Panc1 (cell line): Measurements from ENCODE around the gene TCF3. TPM values are rescaled to one million over a fixed set of nuclear protein-coding genes. Genes with fewer than 3 reads are reported as not detected.

Experiments used
- ATAC-seq: fragments of 200-7000 bp; cut with Tn5 transposase; 2 replicates; pipeline ENCODE4 v1.9.1; 2020; ENCODE audit warnings: mild to moderate bottlenecking, moderate library complexity
- BruUV-seq: library from RNA; stranded (reverse); fragments of 400-500 nt; replicated peaks from 2 replicates; lab custom pipeline; 2021; lab: Mats Ljungman, UMichigan
- CTCF ChIA-PET: fragments of 300-600 bp; sonication (Branson Sonifier 250); formaldehyde crosslinking; loops from one replicate; lab custom pipeline; 2022; ENCODE audit warnings: antibody characterized with exemption; lab: Charles Lee
- POLR2A ChIA-PET: fragments of 300-600 bp; sonication (Branson Sonifier 250); formaldehyde crosslinking; loops from one replicate; lab custom pipeline; 2022; ENCODE audit warnings: antibody characterized with exemption; lab: Charles Lee
- DNase-seq: peaks from one replicate; pipeline ENCODE4 v3.0.0-alpha.2; 2010; ENCODE audit warnings: low read depth, low spot score
- H3K27ac ChIP-seq: 2 replicates; pipeline ENCODE4 v1.5.1; 2011; ENCODE audit warnings: mild to moderate bottlenecking, low read length, inconsistent platforms
- H3K27me3 ChIP-seq: fragments of 200-500 bp; sonication (Bioruptor generic); 2 replicates; pipeline ENCODE4 v1.6.0; 2014; ENCODE audit warnings: low read length, inconsistent platforms; ENCODE audit not compliant: control insufficient read depth, insufficient read depth
- H3K36me3 ChIP-seq: fragments of 200-500 bp; sonication (Bioruptor generic); 2 replicates; pipeline ENCODE4 v1.5.1; 2014; ENCODE audit warnings: inconsistent platforms, mild to moderate bottlenecking, low read length, moderate library complexity; ENCODE audit not compliant: control insufficient read depth, insufficient read depth
- H3K4me1 ChIP-seq: 2 replicates; pipeline ENCODE4 v1.5.1; 2011; ENCODE audit warnings: inconsistent platforms, mild to moderate bottlenecking, low read length, moderate library complexity; ENCODE audit not compliant: control insufficient read depth, insufficient read depth
- H3K4me3 ChIP-seq, 2 experiments: 2 replicates each; pipeline ENCODE4 v1.5.1; 2011 to 2012; ENCODE audit warnings: low read depth in 2 of 2, low read length in 2 of 2, mild to moderate bottlenecking in 2 of 2, inconsistent platforms in 1 of 2, moderate library complexity in 1 of 2
- H3K9me3 ChIP-seq: fragments of 200-500 bp; sonication (Bioruptor generic); 2 replicates; pipeline ENCODE4 v1.5.1; 2014; ENCODE audit warnings: low read depth, mild to moderate bottlenecking, inconsistent platforms, low read length, moderate library complexity; ENCODE audit not compliant: control insufficient read depth, insufficient read depth
- CTCF ChIP-seq: fragments of 450-650 bp; IDR thresholded peaks from 2 replicates; pipeline ENCODE4 v1.5.1; 2017; ENCODE audit warnings: mild to moderate bottlenecking
- POLR2AphosphoS5 ChIP-seq: IDR thresholded peaks from 2 replicates; pipeline ENCODE4 v1.6.1; 2012; ENCODE audit warnings: mild to moderate bottlenecking, low read depth, low read length, moderate library complexity
- REST ChIP-seq, 2 experiments: IDR thresholded peaks; 2 replicates each; pipeline ENCODE4 v1.6.1; 2011 to 2012; ENCODE audit warnings: low read depth in 2 of 2, control low read depth in 1 of 2, low read length in 1 of 2, mild to moderate bottlenecking in 1 of 2, moderate library complexity in 1 of 2; ENCODE audit not compliant: insufficient read depth in 1 of 2
- SIN3A ChIP-seq: IDR thresholded peaks from 2 replicates; pipeline ENCODE4 v1.6.1; 2012; ENCODE audit warnings: low read depth, mild to moderate bottlenecking, low read length, moderate library complexity, borderline replicate concordance; ENCODE audit not compliant: insufficient read depth
- TCF7L2 ChIP-seq: IDR thresholded peaks from 2 replicates; pipeline ENCODE4 v1.6.1; 2011; ENCODE audit warnings: mild to moderate bottlenecking, low read depth, low read length, inconsistent platforms
- in situ Hi-C: cut with HindIII; loops from 2 replicates; pipeline ENCODE4 v1.10.0; 2016; ENCODE audit warnings: low sequenced_read_pairs, low pct_unique_long_range_greater_than_20kb
- intact Hi-C: fragments of 100-400 bp; cut with micrococcal nuclease; formaldehyde crosslinking; loops from one replicate; pipeline ENCODE4 v1.10.0; 2022; ENCODE audit not compliant: unreplicated experiment
- total RNA-seq: library from RNA; stranded (reverse); gene quantifications from one replicate; pipeline ENCODE4 v1.2.1, GENCODE V29; 2021; ENCODE audit not compliant: unreplicated experiment

The TCF3 gene
- total RNA-seq, 1 experiment from 2014 or later = 175 TPM

- no peak overlapping the region for H3K27ac ChIP-seq
- no peak for DNase-seq
- no peaks in the 10 kb centered on the region for H3K36me3 ChIP-seq
- intact Hi-C loops (loop anchor here (10.0 kb wide), 1 partner anchor 77 kb away; the partner anchor contains the start of gene ONECUT3), in situ Hi-C loops (no loop called here)
- H3K4me1 ChIP-seq = peaks cover 7% of the 10 kb centered on the region
- ChIA-PET POLR2A (no interaction called here), CTCF (no interaction called here)
- H3K27me3 ChIP-seq = no peaks in the 10 kb centered on the region
- no peak for ATAC-seq
- TF ChIP-seq TCF7L2 (no peak), POLR2AphosphoS5 (no peak), SIN3A (no peak), REST (IDR thresholded peaks at IDR 0.05; ENCODE audit: insufficient read depth in 1 of 2, low read depth in 2 of 2, low read length in 1 of 2) (no peak), CTCF (no peak)
- H3K9me3 ChIP-seq = no peaks in the 10 kb centered on the region
- BruUV-seq = no TSS peak
- H3K4me3 ChIP-seq = no peak overlapping the region
Measured at GRCh38 chr19:1678073-1678472, 25.7 kb upstream of the TCF3 start.

- DNase-seq (no peak), ATAC-seq (no peak)
- peak overlapping the region in 1 of 2 experiments; percentile 38; a peak in 2 of 4 replicates for H3K4me3 ChIP-seq
- no peak overlapping the region for H3K27ac ChIP-seq
- no peaks in the 10 kb centered on the region for H3K27me3 ChIP-seq
- BruUV-seq = no TSS peak
- no peak for TF ChIP-seq TCF7L2
- no peak for TF ChIP-seq POLR2AphosphoS5
- no peak for TF ChIP-seq SIN3A
- TF ChIP-seq REST (IDR thresholded peaks at IDR 0.05; ENCODE audit: insufficient read depth in 1 of 2, low read depth in 2 of 2, low read length in 1 of 2) = no peak
- TF ChIP-seq CTCF = no peak
- no peaks in the 10 kb centered on the region for H3K9me3 ChIP-seq
- in situ Hi-C loops (no loop called here), intact Hi-C loops (loop anchor here (10.0 kb wide), 1 partner anchor 78 kb away; the partner anchor contains the start of gene ONECUT3)
- H3K4me1 ChIP-seq = peaks cover 11% of the 10 kb centered on the region
- H3K36me3 ChIP-seq = no peaks in the 10 kb centered on the region
- ChIA-PET CTCF (interaction anchor here (0.6 kb wide), 1 partner anchor 56 kb away, joined by 3 read pairs; no protein-coding TSS in a partner anchor), POLR2A (interaction anchor here (0.6 kb wide), 1 partner anchor 46 kb away, joined by 5 read pairs; no protein-coding TSS in a partner anchor)
Measured at GRCh38 chr19:1676351-1677266, 24.2 kb upstream of the TCF3 start.
